GM12892 (cell line): ENCODE measurements around the gene MEGF11.

Experiments used
- DNase-seq: peaks from one replicate; pipeline ENCODE4 v3.0.0; 2011; ENCODE audit not compliant: insufficient read length
- FAIRE-seq: peaks from 2 replicates; lab custom pipeline; 2011; peaks lifted over from hg19 to GRCh38; lab: Jason Lieb, UNC
- POLR2A ChIP-seq: IDR thresholded peaks from 2 replicates; pipeline ENCODE4 v1.6.1; 2011; ENCODE audit warnings: low read depth, low read length, control low read depth
- POLR2AphosphoS5 ChIP-seq: IDR thresholded peaks from 2 replicates; pipeline ENCODE4 v1.6.1; 2011; ENCODE audit warnings: low read depth, low read length, control low read depth
- TAF1 ChIP-seq: IDR thresholded peaks from 2 replicates; pipeline ENCODE4 v1.6.1; 2011; ENCODE audit warnings: low read depth, mild to moderate bottlenecking, control low read depth, low read length, borderline replicate concordance

MEGF11 gene

GRCh38 chr15:66172324-66172980, 81.1 kb downstream of the MEGF11 start:
- DNase-seq (no peak), FAIRE-seq (peak; percentile 53)
- no peak for TF ChIP-seq TAF1
- no peak for TF ChIP-seq POLR2AphosphoS5
- no peak for TF ChIP-seq POLR2A

- FAIRE-seq (no peak), DNase-seq (no peak)
- TF ChIP-seq POLR2A = no peak
- no peak for TF ChIP-seq POLR2AphosphoS5
- no peak for TF ChIP-seq TAF1
Observed at GRCh38 chr15:66171841-66172240, 81.7 kb downstream of the MEGF11 start.

- FAIRE-seq (no peak), DNase-seq (no peak)
- TF ChIP-seq POLR2AphosphoS5 (no peak), POLR2A (no peak), TAF1 (no peak)
Observed at GRCh38 chr15:66170716-66171115, 82.8 kb downstream of the MEGF11 start.

- no peak for FAIRE-seq
- TF ChIP-seq TAF1 (no peak), POLR2AphosphoS5 (no peak), POLR2A (no peak)
- DNase-seq = no peak
Observed at GRCh38 chr15:66170042-66170441, 83.5 kb downstream of the MEGF11 start.

- DNase-seq (no peak), FAIRE-seq (peak; percentile 21)
- TF ChIP-seq POLR2A (no peak), TAF1 (no peak), POLR2AphosphoS5 (no peak)
Observed at GRCh38 chr15:66169625-66170024, 83.9 kb downstream of the MEGF11 start.

GRCh38 chr15:66169023-66169422, 84.5 kb downstream of the MEGF11 start:
- peak; percentile 78 for FAIRE-seq
- DNase-seq = peak; percentile 46
- TF ChIP-seq POLR2AphosphoS5 (no peak), POLR2A (no peak), TAF1 (no peak)

GRCh38 chr15:66167854-66168253, 85.7 kb downstream of the MEGF11 start:
- DNase-seq (no peak), FAIRE-seq (peak; percentile 56)
- TF ChIP-seq POLR2A = no peak
- no peak for TF ChIP-seq TAF1
- no peak for TF ChIP-seq POLR2AphosphoS5

GRCh38 chr15:66165856-66166255, 87.7 kb downstream of the MEGF11 start:
- TF ChIP-seq POLR2A = no peak
- no peak for TF ChIP-seq POLR2AphosphoS5
- TF ChIP-seq TAF1 = no peak
- FAIRE-seq = no peak
- DNase-seq = no peak

- no peak for TF ChIP-seq POLR2AphosphoS5
- no peak for TF ChIP-seq TAF1
- TF ChIP-seq POLR2A = no peak
- FAIRE-seq = no peak
- DNase-seq = no peak
Observed at GRCh38 chr15:66164788-66165187, 88.8 kb downstream of the MEGF11 start.

- no peak for TF ChIP-seq POLR2A
- TF ChIP-seq TAF1 = no peak
- no peak for TF ChIP-seq POLR2AphosphoS5
- FAIRE-seq = no peak
- DNase-seq = no peak
Observed at GRCh38 chr15:66163553-66163952, 90.0 kb downstream of the MEGF11 start.

GRCh38 chr15:66162286-66162685, 91.3 kb downstream of the MEGF11 start:
- TF ChIP-seq POLR2A = no peak
- TF ChIP-seq TAF1 = no peak
- no peak for TF ChIP-seq POLR2AphosphoS5
- FAIRE-seq (no peak), DNase-seq (no peak)

- FAIRE-seq = no peak
Observed at GRCh38 chr15:66161575-66162118, 91.9 kb downstream of the MEGF11 start.

More at GRCh38 chr15:66161575-66162118, 91.9 kb downstream of the MEGF11 start:
- no peak for TF ChIP-seq POLR2AphosphoS5
- no peak for TF ChIP-seq POLR2A
- no peak for TF ChIP-seq TAF1
- DNase-seq = no peak
